ENCODE data around the gene ST8SIA5.

- TF ChIP-seq CTCF (IDR thresholded peaks at IDR 0.05) (no peak), EP300 (IDR thresholded peaks at IDR 0.05) (no peak)
These were observed 78.0 kb downstream of the ST8SIA5 start for GRCh38 chr18:46678785-46679399.

Data from stomach (tissue), 4 donors.